Activated T-helper 2 cell treated with anti-CD3 and anti-CD28 coated beads, Interferon-gamma antibody, Interleukin-2, Interleukin-4, amounts not matched to agents 10 μg/mL and 5 μg/mL and 100 μg/mL, durations not matched to agents 14 hours and 24 hours and 36 hours (primary cell): ENCODE measurements around the gene BIN1. TPM values are rescaled to one million over a fixed set of nuclear protein-coding genes. Genes with fewer than 3 reads are reported as not detected.
"Not testable (repeated sequence)": the region's sequence is repeated elsewhere in the genome, so short reads cannot be mapped to it uniquely, and the experiment has no call there.

Experiments used
- DNase-seq: peaks from one replicate; pipeline ENCODE4 v3.0.0; 2021; ENCODE audit warnings: low spot score
- H3K27ac Mint-ChIP-seq: one replicate; pipeline ENCODE4 v1.8.0; 2021; ENCODE audit warnings: mixed read lengths
- H3K27me3 Mint-ChIP-seq: one replicate; pipeline ENCODE4 v1.8.0; 2021; ENCODE audit warnings: low read depth, mixed read lengths
- H3K36me3 Mint-ChIP-seq: one replicate; pipeline ENCODE4 v1.8.0; 2021; ENCODE audit warnings: low read depth, mixed read lengths
- H3K4me1 Mint-ChIP-seq: one replicate; pipeline ENCODE4 v1.8.0; 2021; ENCODE audit warnings: low read depth, mixed read lengths
- H3K4me3 Mint-ChIP-seq: one replicate; pipeline ENCODE4 v1.8.0; 2021; ENCODE audit warnings: low read depth, mild to moderate bottlenecking, moderate library complexity, mixed read lengths
- H3K9me3 Mint-ChIP-seq: one replicate; pipeline ENCODE4 v1.8.0; 2021; ENCODE audit warnings: mixed read lengths
- intact Hi-C: fragments of 100-400 bp; cut with micrococcal nuclease; formaldehyde crosslinking; loops from one replicate; pipeline ENCODE4 v1.15.1; 2023
- total RNA-seq: library from RNA; stranded (reverse); gene quantifications from 2 replicates; pipeline ENCODE4 v1.2.3, GENCODE V29; 2022

The BIN1 gene
- total RNA-seq, 1 donor from 2014 or later: 51.7 TPM

DNA sequence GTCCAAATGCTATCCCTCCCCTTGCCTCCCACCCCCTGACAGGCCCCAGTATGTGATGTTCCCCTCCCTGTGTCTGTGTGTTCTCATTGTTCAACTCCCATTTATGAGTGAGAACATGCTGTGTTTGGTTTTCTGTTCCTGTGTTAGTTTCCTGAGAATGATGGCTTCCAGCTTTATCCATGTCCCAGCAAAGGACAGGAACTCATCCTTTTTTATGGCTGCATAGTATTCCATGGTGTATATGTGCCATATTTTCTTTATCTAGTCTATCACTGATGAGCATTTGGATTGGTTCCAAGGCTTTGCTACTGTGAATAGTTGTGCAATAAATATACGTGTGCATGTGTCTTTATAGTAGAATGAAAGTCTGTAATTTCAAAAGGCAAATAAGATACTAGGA lies 78.2 kb downstream of the BIN1 start:
- H3K36me3 Mint-ChIP-seq, H3K9me3 Mint-ChIP-seq, H3K4me3 Mint-ChIP-seq, H3K27ac Mint-ChIP-seq, DNase-seq, intact Hi-C loops: not testable (repeated sequence)
- H3K4me1 Mint-ChIP-seq: peaks cover 15% of the 10 kb centered on the region
- peaks cover 50% of the 10 kb centered on the region for H3K27me3 Mint-ChIP-seq

DNA sequence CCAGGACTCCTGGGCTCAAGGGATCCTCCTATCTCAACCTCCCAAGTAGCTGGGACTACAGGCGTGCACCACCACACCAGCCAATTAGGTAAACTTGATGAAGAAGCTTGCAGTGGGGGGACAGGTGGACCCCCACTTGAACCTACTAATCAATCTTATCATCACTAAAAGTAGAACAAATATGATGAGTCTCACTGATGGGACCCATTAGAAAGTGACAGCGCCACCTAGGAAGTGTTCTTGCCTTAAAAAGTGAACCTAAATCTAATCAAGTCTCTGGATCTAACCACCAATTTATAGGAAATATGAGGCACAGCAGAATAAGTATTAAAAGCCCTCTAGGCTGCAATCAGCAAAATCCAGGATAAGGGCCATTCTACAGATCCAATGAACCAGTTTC lies 79.2 kb downstream of the BIN1 start:
- no peak overlapping the region for H3K27ac Mint-ChIP-seq
- no peak for DNase-seq
- peaks cover 9% of the 10 kb centered on the region for H3K9me3 Mint-ChIP-seq
- intact Hi-C loops: no loop called here
- peaks cover 53% of the 10 kb centered on the region for H3K27me3 Mint-ChIP-seq
- peaks cover 15% of the 10 kb centered on the region for H3K4me1 Mint-ChIP-seq
- H3K4me3 Mint-ChIP-seq: no peak overlapping the region
- H3K36me3 Mint-ChIP-seq: no peaks in the 10 kb centered on the region

DNA sequence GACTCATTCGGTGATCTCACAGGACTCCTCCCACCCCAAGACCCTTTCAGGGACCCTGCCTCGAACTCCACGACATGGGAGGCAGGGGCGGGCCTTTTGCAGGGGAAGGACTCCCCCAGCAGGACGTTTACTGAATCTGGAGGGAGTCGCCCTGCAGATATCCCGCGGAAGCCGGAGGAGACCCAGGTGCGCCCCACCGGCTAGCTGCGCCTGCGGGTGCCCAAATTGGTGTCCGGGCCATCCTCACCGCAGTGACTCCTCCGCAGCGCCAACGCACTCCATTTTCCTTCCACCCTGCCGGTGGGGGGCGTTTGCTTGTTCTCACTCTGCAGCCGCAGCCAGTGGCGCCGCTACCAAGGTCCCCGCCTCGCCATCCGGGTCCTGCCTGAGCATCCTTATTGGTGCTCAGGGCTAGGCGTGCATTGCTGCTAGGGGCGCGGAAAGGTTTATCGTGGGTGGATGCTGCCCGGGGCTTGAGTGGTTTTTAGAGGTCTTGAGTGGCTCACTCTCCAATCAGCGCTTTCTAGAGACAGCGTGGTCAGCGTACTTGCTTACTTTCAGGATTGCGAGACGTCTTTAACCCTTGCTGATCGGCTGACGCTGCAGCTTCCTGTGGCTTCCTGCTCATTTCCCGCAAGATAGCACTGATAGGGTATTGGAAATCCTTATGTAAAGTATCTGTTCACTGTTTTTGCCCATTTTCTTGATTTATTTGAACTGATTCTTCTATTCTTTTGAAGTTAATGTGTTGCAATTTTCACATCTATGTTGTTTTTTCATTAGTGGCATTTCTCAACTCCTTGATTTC lies 81.4 kb downstream of the BIN1 start:
- H3K4me3 Mint-ChIP-seq: peak overlapping the region; percentile 71
- H3K27ac Mint-ChIP-seq: no peak overlapping the region
- no peaks in the 10 kb centered on the region for H3K36me3 Mint-ChIP-seq
- DNase-seq: peak; percentile 69
- intact Hi-C loops: loop anchor here (1.0 kb wide), 1 partner anchor 39 kb away; no protein-coding TSS in a partner anchor
- H3K9me3 Mint-ChIP-seq: peaks cover 9% of the 10 kb centered on the region
- H3K4me1 Mint-ChIP-seq: peaks cover 12% of the 10 kb centered on the region
- peaks cover 51% of the 10 kb centered on the region for H3K27me3 Mint-ChIP-seq

DNA sequence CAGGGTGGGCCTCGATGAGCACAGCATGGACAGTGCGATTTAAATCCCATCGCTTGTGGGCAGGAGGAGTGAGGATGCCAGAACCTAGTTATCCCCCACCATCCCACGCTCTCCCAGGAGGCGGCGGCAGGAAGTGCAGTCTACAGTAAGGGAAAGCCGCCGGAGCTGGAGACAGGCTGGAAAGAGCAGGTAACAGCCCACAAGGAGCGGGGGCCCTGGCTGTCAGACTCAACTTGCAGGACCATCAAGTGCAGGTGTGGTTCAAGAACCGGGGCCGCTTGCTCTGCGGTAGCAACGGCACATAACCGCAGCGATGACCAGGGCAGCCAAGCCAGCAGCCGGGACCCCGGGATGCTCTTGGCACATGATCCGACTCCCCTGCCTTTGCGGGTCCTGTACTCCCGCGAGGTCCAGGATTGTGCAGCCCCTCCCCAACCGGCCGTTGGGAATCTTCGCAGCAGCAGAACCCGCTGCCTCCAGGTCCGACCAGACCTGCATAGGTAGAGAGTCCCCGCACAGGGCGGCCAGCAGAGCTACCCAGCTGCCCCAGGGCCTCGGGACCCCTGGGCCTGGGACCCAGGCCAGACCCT lies 82.1 kb downstream of the BIN1 start:
- no peak for DNase-seq
- no peak overlapping the region for H3K27ac Mint-ChIP-seq
- H3K4me3 Mint-ChIP-seq: peak overlapping the region; percentile 37
- H3K36me3 Mint-ChIP-seq: no peaks in the 10 kb centered on the region
- H3K9me3 Mint-ChIP-seq: peaks cover 9% of the 10 kb centered on the region
- H3K27me3 Mint-ChIP-seq: peaks cover 49% of the 10 kb centered on the region
- peaks cover 12% of the 10 kb centered on the region for H3K4me1 Mint-ChIP-seq
- intact Hi-C loops: loop anchor here (1.0 kb wide), 1 partner anchor 39 kb away; no protein-coding TSS in a partner anchor

DNA sequence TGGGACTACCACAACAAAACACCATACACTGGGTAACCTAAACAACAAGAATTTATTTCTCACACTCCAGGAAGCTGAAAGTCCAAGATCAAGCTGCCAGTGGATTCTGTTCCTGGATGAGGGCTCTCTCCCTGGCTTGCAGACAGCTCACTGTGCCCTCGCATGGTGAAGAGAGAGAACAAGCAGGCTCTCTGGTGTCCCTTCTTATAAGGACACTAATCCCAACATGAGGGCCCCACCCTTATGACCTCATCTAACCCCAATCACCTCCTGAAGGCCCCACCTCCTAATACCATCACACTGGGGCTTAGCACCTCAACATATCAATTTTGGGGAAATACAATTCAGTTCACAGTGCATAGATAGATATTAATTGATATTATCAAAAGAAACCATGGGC lies 83.5 kb downstream of the BIN1 start:
- H3K4me1 Mint-ChIP-seq: peaks cover 12% of the 10 kb centered on the region
- no peaks in the 10 kb centered on the region for H3K36me3 Mint-ChIP-seq
- intact Hi-C loops: no loop called here
- H3K9me3 Mint-ChIP-seq: peaks cover 9% of the 10 kb centered on the region
- no peak for DNase-seq
- peaks cover 42% of the 10 kb centered on the region for H3K27me3 Mint-ChIP-seq
- no peak overlapping the region for H3K4me3 Mint-ChIP-seq
- no peak overlapping the region for H3K27ac Mint-ChIP-seq

DNA sequence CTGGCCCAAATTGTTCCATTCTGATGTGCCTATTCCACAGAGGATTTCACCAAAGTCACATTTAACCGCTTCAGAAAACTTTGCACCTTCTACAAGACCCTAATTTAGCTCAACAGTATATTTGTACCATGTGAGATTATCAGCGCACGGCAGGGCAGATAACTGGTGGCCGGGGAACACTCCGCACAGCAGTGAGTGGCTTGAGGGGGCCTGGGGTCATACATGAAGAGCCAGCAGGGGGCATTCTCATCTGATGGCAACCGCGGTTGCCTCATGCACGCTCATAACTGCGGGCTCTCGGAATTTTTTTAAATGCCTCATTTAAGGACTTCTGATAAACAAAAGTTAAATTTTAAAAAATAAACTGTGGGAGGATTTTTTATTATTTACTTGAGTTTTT lies 84.1 kb downstream of the BIN1 start:
- peaks cover 9% of the 10 kb centered on the region for H3K9me3 Mint-ChIP-seq
- H3K36me3 Mint-ChIP-seq: no peaks in the 10 kb centered on the region
- H3K4me3 Mint-ChIP-seq: no peak overlapping the region
- no peak overlapping the region for H3K27ac Mint-ChIP-seq
- intact Hi-C loops: no loop called here
- H3K4me1 Mint-ChIP-seq: peaks cover 12% of the 10 kb centered on the region
- DNase-seq: no peak
- peaks cover 38% of the 10 kb centered on the region for H3K27me3 Mint-ChIP-seq

DNA sequence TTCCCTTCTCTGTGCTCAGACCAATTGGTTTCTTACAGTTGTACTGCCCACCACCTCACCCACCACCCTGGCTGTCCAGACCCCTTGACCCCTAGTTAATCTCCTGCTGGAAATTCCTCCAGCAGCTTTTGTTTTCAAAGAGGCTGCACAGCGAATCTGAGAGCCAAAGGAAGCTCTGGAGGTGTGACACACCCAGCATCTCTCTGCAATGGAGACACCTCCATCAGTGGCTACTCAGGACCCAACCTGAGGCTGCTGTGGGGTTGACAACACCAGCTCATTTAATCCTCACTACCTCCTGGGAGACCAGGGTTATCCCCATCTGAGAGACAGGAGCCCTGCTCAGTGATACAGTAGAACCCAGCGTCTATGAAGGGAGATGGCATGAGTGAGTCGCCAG lies 86.4 kb downstream of the BIN1 start:
- Mint-ChIP-seq H3K36me3 (no peaks in the 10 kb centered on the region), H3K27me3 (peaks cover 28% of the 10 kb centered on the region), H3K9me3 (peaks cover 9% of the 10 kb centered on the region), H3K27ac (no peak overlapping the region), H3K4me1 (peaks cover 5% of the 10 kb centered on the region), H3K4me3 (no peak overlapping the region)
- no peak for DNase-seq
- intact Hi-C loops: no loop called here

DNA sequence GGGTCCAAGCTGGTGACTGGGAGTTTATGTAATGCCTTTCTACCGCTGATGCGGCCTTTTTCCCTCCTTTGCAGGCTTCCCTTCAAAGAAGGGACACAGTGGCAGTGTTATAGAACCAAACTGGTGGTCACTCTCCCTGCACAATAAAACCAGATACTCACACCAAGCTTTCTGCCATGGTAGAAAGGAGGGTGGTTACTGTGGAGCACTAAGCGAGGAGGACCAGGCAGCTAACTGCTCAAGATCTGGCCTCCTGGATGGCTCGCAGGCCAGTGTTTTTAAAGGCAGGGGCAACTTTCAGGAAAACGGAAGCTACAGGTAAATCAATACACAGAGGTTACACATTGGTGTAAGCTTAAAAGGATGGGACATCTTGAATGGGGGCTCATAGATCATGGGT lies 89.4 kb downstream of the BIN1 start:
- Mint-ChIP-seq H3K36me3 (no peaks in the 10 kb centered on the region), H3K4me3 (no peak overlapping the region), H3K27ac (no peak overlapping the region), H3K9me3 (no peaks in the 10 kb centered on the region), H3K4me1 (no peaks in the 10 kb centered on the region), H3K27me3 (peaks cover 20% of the 10 kb centered on the region)
- DNase-seq: no peak
- intact Hi-C loops: no loop called here

DNA sequence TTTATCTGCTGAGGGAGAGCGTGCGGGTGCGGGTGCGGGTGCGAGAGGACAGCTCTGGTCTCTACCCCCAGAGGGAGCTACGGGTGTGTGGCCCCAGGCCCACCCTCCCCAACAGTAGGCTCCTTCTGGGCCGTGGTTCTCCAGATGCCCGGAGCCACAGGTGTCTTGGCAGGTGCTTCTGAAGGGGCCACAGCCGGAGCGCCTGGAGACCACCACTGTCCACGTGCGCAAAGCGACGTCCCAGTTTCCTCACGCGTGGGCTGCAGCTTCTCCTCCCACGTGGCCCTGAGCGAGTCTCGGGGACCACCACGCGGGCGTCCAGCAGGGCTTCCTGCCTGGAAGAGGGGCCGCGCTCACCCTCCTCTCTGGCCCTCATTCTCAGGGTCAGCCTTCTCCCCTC lies 90.6 kb downstream of the BIN1 start:
- DNase-seq: no peak
- intact Hi-C loops: no loop called here
- no peak overlapping the region for H3K27ac Mint-ChIP-seq
- no peaks in the 10 kb centered on the region for H3K4me1 Mint-ChIP-seq
- no peaks in the 10 kb centered on the region for H3K36me3 Mint-ChIP-seq
- peaks cover 17% of the 10 kb centered on the region for H3K27me3 Mint-ChIP-seq
- no peaks in the 10 kb centered on the region for H3K9me3 Mint-ChIP-seq
- H3K4me3 Mint-ChIP-seq: no peak overlapping the region

DNA sequence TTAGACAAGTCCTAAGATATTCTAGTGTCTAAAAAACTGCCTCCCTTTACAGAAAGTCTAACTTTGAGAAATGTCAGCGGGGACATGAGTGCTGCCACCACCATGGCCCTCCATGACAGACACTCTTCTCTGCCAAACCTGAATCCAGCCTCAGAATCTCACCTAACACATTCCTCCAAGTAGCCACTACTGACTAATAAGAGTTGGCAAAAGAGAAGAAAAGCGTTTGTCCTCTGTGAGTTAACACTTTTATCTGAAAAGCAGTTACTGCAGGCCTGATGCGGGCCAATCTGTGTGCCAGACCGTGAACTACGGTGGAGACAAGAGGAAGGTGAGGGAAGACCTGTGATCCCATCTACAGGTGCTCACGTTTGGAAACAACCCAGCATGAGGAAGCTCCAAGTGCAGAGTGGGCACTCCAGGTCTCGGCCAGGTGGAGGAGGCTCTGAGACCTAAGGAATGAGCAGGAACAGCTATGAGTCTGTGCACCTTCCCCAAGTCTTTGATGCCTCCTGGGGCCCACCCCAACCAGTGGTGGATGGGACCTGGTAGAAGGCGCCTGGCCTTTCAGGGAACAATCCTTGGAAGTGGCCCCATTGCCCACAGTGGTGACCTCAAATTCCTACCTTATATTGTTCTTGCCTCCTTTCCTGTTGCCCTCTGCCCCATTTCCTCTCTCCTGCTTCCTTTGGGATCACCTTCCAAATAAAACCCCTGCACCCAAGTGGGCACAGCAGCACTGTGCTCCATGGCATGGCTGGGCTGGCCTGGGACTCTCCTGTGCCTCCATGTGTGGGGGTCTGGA lies 91.6 kb downstream of the BIN1 start:
- Mint-ChIP-seq H3K27me3 (peaks cover 15% of the 10 kb centered on the region), H3K4me3 (no peak overlapping the region), H3K9me3 (no peaks in the 10 kb centered on the region), H3K4me1 (no peaks in the 10 kb centered on the region), H3K27ac (no peak overlapping the region), H3K36me3 (no peaks in the 10 kb centered on the region)
- no peak for DNase-seq
- intact Hi-C loops: no loop called here

DNA sequence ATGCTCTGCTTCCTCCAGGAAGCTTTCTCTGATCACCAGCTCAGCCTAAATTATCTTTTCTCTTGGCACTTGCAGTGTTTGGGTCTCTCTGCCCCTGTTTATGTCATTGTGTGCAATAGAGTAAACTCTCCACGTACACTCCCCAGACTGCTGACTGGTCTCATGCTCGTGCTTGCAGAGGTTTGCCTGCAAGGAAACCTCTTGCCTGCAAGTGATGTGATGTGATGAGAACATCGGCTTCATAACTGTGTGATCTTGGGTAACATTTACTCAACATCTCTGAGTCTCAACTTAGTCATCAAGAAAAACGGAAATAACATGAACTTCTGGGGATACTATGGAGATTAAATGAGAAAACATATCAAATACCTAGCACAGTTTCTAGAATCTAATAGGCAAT lies 92.3 kb downstream of the BIN1 start:
- H3K4me1 Mint-ChIP-seq: no peaks in the 10 kb centered on the region
- H3K4me3 Mint-ChIP-seq: no peak overlapping the region
- no peak overlapping the region for H3K27ac Mint-ChIP-seq
- no peak for DNase-seq
- intact Hi-C loops: no loop called here
- H3K27me3 Mint-ChIP-seq: peaks cover 22% of the 10 kb centered on the region
- H3K9me3 Mint-ChIP-seq: no peaks in the 10 kb centered on the region
- H3K36me3 Mint-ChIP-seq: no peaks in the 10 kb centered on the region

DNA sequence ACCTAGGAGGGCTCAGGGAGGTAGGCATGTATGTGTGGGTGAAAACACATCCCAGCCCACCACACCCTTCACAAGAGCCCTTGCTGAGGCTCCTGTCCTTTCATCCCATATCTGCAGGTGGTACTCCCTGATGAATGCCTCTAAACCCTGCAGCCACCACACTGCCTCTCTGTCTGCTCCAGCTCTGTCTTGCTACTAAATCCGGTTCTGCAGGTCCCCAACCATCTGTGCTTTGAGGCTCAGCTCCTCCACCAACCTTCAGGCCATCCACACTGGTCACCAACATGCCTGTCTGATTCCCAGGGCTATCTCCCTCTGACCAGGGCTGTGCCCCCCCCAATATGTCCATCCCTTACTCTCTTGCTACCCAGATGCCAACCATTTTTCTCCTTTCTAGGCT lies 92.7 kb downstream of the BIN1 start:
- no peak overlapping the region for H3K4me3 Mint-ChIP-seq
- no peaks in the 10 kb centered on the region for H3K9me3 Mint-ChIP-seq
- no peak for DNase-seq
- H3K36me3 Mint-ChIP-seq: no peaks in the 10 kb centered on the region
- no peak overlapping the region for H3K27ac Mint-ChIP-seq
- H3K27me3 Mint-ChIP-seq: peaks cover 19% of the 10 kb centered on the region
- no peaks in the 10 kb centered on the region for H3K4me1 Mint-ChIP-seq
- intact Hi-C loops: no loop called here

DNA sequence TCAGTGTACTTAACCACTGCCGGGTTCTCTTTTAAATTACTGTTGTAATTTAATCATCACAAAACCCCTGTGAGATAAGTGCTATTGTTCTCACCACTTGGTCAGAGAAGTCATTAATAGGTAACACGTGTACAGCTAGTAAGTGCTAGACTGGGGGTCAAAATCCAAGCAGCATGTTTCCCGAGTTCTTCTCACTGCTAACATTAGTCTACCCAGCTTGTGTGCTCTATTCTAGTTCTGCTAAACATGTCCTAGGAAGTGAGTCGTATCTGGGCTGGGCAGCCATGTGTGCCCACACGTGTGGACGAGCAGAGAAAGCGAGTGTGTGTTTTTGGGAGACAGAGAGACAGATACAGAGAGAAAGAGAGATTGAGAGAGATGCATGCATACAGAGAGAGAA lies 94.1 kb downstream of the BIN1 start:
- H3K4me3 Mint-ChIP-seq: no peak overlapping the region
- no peak for DNase-seq
- H3K27ac Mint-ChIP-seq: no peak overlapping the region
- H3K4me1 Mint-ChIP-seq: no peaks in the 10 kb centered on the region
- peaks cover 26% of the 10 kb centered on the region for H3K27me3 Mint-ChIP-seq
- no peaks in the 10 kb centered on the region for H3K36me3 Mint-ChIP-seq
- intact Hi-C loops: no loop called here
- no peaks in the 10 kb centered on the region for H3K9me3 Mint-ChIP-seq
